Frontal cortex (tissue), 4 donors: ENCODE measurements around the gene BAK1. TPM values are rescaled to one million over a fixed set of nuclear protein-coding genes. Genes with fewer than 3 reads are reported as not detected.
"Not testable (repeated sequence)": the region's sequence is repeated elsewhere in the genome, so short reads cannot be mapped to it uniquely, and the experiment has no call there.

ENCODE experiments used
- DNase-seq, 2 donors: peaks; one replicate each; pipeline ENCODE4 v3.0.0; 2012; ENCODE audit warnings: low spot score in 2 of 2
- FAIRE-seq: peaks from 2 replicates; lab custom pipeline; 2012; peaks lifted over from hg19 to GRCh38; lab: Jason Lieb, UNC
- total RNA-seq: library from RNA; depleted of rRNA; stranded (reverse); fragments of >200 nt; gene quantifications from one replicate; pipeline ENCODE4 v1.2.3, GENCODE V29; 2014
- donor health status: control.
- donor health status: control.
- donor health status: control.

Gene BAK1
- total RNA-seq, 1 donor from 2014 or later, result 2.9 TPM

- DNase-seq, result no peak
- no peak for FAIRE-seq
Measured at GRCh38 chr6:33567836-33568235, 12.2 kb downstream of the BAK1 start.

GRCh38 chr6:33566182-33567084 is 13.6 kb downstream of the BAK1 start:
- no peak for FAIRE-seq
- no peak for DNase-seq

- FAIRE-seq (no peak), DNase-seq (no peak)
Measured at GRCh38 chr6:33558801-33559200, 21.3 kb downstream of the BAK1 start.

- DNase-seq (no peak), FAIRE-seq (no peak)
Measured at GRCh38 chr6:33557376-33557775, 22.7 kb downstream of the BAK1 start.

GRCh38 chr6:33552883-33553282 is 27.2 kb downstream of the BAK1 start:
- not testable (repeated sequence) for FAIRE-seq, DNase-seq

GRCh38 chr6:33552252-33552651 is 27.8 kb downstream of the BAK1 start:
- DNase-seq (no peak), FAIRE-seq (no peak)

- FAIRE-seq, result no peak
Measured at GRCh38 chr6:33551538-33551937, 28.5 kb downstream of the BAK1 start.

DNA sequence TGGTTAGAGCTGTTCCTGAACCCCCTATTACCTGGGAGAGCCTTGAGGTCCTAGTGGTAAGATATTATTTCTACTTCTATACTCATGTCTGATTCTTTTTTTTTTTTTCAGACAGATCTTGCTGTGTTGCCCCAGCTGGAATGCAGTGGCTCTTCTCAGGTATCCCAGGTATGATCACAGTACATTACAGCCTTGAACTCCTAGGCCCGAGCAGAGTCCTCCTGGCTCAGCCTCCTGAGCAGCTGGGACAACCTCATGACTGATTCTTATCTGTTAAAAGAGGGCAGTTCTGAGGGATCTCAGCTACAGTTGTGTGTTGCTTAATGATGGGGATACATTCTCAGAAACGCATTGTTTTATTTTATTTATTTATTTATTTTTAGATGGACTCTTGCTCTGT is 30.2 kb downstream of the BAK1 start:
- DNase-seq, result no peak
- no peak for FAIRE-seq

More at GRCh38 chr6:33551538-33551937, 28.5 kb downstream of the BAK1 start:
- no peak for DNase-seq

DNA sequence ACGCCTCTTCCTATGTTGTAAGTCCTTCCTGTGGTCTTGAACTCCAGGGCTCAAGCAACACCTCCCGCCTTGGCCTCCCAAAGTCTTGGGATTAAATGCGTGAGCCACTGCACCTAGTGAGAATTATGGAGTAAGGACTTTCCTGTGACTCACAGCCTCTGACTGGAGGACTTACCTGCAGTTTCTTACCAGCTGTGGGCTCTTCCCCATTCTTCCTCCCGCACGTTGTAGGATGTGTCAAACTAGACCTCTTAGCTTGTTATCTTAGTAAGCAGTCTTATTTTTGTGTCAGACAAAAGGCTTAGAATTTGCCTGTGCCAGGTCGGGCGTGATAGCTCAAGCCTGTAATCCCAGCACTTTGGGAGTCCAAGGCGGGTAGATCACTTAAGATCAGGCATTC is 30.9 kb downstream of the BAK1 start:
- DNase-seq, result no peak
- no peak for FAIRE-seq

DNA sequence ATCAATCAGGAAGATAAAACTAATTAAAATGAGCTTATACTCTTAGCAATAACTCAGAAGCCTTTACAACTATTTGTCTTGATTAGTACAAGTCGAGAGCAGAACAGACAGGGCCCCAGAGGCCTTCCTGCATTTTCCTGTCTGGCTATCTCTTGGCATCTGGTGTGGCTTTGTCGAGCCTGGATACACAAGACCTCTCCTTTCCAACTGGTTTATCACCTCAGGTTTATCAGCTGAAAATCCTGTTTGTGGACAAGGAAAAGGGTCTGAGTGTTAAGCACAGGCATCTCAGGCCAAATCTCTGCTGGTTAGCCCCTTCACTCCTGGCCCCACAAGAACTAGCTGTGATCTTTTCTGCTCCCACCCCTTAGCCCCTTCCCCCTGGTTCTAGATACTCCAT is 32.6 kb downstream of the BAK1 start:
- FAIRE-seq (no peak), DNase-seq (no peak)

DNA sequence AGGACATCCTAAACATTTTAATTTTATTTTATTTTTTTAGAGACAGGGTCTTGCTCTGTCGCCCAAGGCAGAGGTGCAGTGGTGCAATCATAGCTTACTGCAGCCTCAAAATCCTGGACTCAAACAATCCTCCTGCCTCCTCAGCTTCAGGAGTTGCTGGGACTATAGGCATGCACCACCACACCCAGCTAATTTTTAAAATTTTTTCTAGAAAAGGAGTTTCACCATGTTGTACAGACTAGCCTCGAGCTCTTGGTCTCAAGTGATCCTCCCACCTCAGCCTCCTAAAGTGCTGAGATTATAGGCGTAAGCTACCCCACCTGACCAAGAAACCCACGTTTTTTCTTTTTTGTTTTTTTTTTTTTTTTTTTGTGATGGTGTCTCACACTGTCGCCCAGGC is 33.3 kb downstream of the BAK1 start:
- no peak for DNase-seq
- FAIRE-seq, result no peak

- not testable (repeated sequence) for DNase-seq, FAIRE-seq
Measured at GRCh38 chr6:33545292-33545691, 34.8 kb downstream of the BAK1 start.

DNA sequence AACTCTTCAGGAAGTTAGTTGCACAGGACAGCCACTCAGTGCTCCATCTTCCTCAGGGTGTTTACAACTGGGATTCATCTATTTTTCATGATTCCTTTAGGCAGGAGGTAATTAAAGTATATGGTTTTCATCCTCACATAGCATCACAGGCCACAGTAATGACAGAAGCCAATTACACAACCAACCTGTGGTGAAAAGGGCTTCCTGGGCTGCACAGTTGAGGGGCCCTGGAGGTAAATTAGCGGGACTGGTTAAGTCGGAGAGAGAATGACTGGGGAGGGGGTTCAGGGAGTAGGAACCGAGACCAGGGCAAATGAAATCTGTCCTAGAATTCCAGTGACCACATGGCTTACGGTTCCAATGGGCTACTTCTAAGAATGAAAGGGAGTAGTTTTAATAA is 37.0 kb downstream of the BAK1 start:
- FAIRE-seq, result no peak
- DNase-seq, result no peak

DNA sequence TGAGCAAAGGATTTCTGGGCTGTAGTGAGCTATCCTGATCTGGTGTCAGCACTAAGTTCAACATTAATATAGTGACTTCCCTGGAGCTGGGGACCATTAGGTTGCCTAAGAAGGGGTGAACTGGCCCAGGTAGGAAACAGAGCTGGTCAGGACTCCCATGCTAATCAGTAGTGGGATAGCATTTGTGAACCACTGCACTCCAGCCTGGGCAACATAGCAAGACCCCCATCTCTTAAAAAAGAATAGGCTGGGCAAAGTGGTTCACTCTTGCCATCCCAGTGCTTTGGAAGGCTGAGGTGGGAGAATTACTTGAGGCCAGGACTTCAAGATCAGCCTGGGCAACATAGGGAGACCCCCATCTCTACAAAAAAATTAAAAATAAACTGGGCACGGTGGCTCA is 39.3 kb downstream of the BAK1 start:
- FAIRE-seq, result no peak
- DNase-seq, result no peak

- FAIRE-seq (no peak), DNase-seq (no peak)
Measured at GRCh38 chr6:33534702-33535101, 45.4 kb downstream of the BAK1 start.

GRCh38 chr6:33533163-33533869 is 46.8 kb downstream of the BAK1 start:
- not testable (repeated sequence) for DNase-seq, FAIRE-seq

DNA sequence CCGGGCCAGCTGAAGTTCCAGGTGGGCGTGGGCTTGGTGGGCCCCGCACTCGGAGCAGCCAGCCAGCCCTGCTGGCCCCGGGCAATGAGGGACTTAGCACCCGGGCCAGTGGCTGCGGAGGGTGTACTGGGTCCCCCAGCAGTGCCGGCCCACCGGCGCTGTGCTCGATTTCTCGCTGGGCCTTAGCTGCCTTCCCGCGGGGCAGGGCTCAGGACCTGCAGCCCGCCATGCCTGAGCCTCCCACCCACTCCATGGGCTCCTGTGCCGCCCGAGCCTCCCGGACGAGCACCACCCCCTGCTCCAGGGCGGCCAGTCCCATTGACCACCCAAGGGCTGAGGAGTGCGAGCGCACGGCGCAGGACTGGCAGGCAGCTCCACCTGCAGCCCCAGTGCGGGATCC is 47.6 kb downstream of the BAK1 start:
- FAIRE-seq, DNase-seq: not testable (repeated sequence)

- not testable (repeated sequence) for DNase-seq, FAIRE-seq
Measured at GRCh38 chr6:33530617-33531016, 49.5 kb downstream of the BAK1 start.
